RPMI8226 (cell line): Measurements from ENCODE around the gene ATP6V1G2.

Experiments
- DNase-seq: peaks from one replicate; pipeline ENCODE4 v3.0.0-alpha.2; 2015

The ATP6V1G2 gene

DNA sequence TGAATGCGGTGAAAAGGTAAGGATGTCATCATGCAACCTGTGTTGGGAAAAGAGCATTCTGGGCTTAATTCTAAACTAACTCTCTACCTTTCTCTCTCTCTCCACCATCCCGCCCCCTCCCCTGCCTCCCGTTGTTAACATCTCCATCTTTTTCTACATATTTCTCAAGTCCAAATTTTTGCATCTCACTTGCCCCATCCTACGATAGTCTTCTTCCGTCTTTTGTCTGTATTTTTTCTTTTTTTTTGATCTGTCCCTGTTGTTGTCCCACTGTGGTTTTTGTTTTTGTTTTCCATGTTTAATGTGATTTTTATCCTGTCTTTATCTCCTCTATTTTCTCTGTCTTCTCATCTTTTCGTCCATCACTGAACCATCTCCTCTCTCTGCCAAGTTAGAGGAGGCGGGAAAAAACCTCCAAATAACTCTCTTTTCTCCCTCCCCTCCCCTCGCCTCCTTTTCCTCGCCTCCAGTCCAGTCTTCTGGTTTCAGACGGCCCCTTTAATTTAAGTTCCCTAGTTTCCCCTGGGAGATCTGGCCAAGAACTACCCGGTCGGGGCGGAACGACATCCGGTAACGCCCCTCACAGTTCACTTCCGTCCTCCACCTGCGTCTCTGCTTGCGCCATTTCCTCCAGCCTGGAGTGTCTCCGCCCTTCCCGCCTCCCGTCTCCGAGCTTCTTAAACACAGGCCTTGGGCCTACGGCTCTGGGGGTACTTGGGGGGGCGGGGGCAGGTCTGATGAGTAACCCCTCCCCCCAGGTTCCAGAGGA lies 734 bp upstream of the ATP6V1G2 start, which contains the start of gene NFKBIL1:
Gene NFKBIL1 (plus strand): TSS at position 651 of the 769 bp plus-strand sequence. CDS start 87 bp downstream, at position 738.
- peak; percentile 94 for DNase-seq

DNA sequence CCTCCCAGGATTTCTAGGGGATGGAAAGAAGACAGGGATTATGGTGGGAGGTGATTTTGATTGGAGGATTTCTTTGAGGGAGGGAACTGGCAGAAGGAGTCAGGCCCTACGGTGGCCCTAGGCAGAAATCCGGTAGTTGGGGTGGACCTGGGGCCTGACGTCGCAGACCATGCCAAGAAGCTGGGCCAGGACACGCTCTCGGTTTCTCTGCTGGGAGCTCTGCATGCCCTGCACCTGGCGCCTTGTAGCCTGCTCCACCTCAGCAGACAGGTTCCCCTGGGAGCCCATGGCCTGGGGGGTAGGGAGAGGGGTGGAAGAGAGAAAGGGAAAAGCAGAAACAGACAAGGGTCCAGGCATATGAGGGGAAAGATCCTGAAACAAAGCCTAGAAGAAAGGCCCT lies 1.1 kb downstream of the ATP6V1G2 start:
- DNase-seq: no peak

DNA sequence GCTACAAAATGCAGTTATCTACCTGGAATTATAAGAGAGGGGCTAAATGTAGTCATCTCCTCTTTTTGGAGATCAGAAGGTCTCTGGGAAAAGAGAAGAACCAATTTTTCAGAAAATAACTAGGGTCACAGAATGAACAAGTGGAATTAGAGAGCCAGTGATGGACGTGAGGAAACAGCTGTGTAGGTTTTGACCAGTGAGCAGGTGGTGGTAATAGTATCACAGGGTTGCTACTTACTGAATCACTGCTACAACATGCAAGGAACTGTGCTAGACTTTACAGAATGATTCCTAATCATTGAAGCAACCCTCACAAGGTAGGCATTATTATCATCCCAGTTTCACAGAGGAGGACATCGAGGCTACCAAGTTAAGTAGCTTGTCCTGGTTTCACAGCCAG lies 1.7 kb downstream of the ATP6V1G2 start:
- no peak for DNase-seq

DNA sequence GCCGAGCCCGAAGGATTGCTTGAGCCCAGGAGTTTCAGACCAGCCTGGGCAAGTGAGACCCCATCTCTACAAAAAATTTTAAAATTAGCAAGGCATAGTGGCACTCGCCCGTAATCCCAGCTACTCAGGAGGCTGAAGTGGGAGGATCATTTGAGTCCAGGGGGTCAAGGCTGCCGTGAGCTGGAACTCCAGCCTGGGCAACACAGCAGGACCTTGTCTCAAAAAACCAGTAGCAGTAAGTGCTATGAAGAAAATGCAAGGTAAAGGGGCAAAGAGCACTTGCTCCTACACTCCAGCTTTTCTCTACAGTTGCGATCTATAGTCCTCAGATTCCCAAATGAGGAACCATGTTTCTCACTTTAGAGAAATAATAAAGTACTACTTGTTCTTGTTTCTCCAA lies 2.8 kb downstream of the ATP6V1G2 start:
- no peak for DNase-seq

DNA sequence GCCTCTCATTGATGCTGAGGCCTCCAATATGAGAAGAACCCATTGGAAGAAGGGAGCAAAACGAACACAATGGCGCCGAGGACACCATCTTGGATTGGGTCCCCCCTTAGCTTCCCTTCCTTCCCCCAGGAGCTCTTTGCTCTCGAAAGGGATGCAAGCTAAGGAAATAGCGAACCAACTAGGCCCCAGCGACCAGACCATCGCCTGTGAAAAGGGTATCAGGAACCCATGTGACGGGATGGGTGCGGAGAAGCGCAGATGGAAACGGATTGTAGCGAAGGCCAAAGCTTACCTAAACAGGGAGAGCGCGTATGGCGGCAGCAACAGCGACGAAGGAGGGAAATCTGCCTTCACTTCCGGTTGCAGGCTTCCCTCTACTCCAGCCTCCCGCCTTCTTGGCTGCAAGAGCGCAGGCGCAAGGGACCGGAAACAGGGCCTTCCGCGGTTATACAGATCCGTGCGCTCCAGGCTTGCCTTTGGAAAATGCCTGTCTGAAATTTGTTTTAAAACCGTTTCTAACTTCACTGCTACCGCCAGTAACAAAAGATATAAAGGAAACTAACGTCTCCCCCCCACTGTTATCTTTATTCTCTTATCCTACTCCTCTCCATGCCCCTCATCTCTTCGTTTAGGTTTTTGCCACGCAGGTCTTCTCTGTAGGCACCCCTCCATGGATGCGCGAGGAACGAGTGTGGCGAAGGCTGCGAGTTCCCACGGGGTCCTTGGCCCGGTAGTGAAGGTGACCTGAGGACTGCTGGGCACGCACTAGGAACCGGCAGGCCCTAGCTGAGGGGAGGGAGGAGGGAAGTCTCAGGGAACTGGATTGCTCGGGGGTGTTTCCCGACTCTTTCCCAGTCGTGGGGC lies 4.5 kb downstream of the ATP6V1G2 start, which contains the start of gene DDX39B:
Gene DDX39B (minus strand): TSS at position 346 of the 864 bp plus-strand sequence. CDS start 1,471 bp downstream, outside the sequence.
- peak; percentile 98 for DNase-seq

DNA sequence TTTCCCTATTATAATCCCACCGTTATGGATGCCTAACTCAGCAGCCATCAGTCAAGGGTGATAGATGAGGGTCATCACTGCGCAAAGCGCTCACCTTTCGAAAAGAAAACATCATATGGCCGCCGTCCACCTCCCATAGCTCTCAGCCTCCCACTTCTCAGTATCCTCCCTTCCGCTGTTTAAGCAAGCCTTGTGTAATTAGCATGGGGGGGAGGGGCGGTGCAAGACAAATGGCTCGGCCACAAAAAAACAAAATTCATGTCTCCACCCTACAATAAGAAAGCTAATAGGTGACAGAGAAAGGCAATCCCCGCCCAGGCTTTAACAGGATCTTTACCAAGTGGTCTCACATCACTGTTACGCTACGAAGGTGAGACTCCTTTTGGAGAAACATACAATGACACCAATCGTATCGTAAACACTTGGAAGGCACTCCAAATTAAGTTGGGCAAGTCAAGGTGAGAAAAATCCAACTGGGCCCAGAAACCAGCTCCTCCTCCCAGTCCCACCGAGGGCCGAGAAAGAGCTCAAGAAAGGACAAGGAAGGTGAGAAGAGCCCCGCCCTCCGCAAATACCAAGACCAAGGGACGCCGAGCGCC lies 5.2 kb downstream of the ATP6V1G2 start:
- DNase-seq: peak; percentile 72

DNA sequence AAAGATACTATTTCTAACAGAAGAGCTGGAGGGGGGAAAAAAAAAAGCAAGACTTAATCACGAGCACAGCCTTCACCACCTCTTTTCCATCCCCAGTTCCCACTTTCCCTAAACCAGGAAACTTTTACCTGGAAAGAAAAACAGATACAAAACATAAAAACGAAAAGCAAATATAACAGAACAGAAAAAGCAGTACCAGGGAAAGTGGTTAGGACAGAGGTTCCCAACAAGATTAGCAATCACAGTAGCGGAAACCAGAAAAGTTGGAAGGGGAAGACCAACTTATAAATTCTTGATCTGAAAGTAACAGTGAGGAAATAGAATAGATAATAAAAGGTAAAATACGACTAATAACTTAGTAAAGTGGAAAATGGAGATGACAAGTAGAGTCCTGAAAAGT lies 5.8 kb downstream of the ATP6V1G2 start:
- no peak for DNase-seq

DNA sequence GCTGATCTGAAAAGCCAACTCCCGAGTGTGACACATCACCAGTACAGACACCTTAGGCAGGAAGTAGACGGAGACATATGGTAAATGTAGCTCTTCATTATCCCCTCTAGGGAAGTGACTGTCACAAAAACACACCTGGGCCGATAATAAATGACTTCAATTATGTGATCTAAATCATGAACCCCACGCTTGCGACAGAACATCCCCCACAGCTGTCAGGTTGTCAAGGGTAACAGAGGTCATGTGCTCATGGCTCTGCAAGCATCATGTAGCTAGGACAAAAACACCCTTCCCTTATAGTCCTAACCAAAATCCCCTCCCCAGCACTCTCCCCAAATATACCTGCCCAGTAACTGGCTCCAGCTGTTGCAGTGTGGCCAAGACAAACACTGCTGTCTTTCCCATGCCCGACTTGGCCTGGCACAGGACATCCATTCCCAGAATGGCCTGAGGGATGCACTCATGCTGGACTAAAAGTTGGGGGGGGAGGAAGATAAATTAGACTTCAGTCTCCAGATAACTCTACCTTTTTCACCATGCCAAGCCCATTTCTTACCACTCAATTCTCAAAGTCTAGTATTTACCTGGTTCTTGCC lies 7.5 kb downstream of the ATP6V1G2 start:
- no peak for DNase-seq

DNA sequence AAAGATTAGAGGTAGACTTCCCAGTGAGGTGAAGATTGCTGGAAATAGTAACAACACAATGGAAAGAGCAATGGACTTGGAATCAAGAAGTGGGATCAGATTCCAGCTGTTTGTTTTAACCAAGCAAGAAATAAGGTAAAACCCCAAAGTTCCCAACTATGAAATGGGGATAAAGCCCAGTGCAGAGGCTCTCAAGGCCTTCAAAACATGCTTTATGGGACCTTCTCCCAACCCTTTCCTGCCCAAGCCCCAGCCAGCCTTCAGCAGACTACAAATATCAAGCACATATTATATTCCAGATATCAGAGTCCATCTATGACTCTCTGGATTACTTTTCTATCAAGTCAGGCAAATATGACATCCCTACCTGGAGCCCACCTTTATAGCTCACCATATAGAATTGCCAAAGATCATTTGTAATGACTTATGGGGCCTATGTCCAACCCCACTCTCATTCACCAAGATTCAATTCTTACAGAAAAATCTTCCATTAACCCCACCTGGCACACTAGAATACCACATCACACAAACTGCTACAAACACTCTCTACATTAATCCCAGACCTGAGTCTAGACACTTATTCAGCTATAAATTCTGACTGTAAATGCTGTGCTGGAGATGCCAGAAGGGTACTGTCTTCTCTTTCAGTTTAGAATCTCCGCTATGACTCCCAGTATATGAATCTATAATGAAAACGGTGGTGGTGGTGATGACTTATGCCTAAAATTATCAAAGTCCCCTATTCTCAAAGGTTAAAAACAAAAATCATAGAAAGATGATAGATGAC lies 10.7 kb downstream of the ATP6V1G2 start:
- no peak for DNase-seq

DNA sequence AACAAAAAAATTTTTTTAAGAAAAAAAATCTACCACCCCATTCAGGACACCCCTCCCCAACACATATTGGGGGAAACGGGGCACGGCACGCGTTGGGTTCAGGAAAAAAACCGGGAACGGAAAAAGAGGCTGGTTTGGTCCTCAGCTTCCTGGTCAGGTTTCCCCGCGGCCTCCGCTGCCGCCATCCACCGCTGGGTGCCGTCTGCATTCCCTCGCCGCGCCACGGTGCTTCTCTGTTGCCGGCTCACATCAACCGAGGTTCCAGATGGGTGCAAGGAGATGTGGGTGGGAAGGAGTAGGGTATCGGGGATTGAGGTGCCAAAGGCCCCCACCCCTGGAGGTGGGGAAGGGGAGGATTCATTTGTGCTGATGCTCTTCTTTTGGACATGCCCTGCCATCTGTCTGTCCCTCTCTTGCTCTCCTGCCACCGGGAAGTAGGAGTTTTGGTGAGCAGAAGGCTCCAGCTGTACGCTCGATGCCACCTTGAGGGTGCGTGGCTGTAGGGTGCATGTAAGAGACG lies 11.8 kb downstream of the ATP6V1G2 start:
- DNase-seq: no peak

DNA sequence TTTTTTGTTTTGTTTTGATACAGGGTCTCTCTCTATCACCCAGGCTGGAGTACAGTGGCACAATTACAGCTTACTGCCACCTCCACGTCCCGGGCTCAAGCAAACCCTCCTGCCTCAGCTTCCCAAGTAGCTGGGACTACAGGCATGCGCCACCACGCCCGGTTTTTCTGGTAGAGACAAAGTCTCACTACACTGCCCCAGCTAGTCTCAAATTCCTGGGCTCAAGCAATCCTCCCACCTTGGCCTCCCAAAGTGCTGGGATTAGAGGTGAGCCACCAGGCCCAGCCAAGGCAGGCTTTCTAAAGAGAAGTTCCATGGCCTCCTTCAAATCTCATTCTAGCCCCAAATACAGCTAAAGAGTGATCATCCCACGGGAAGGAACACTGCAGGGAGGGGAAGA lies 12.4 kb downstream of the ATP6V1G2 start:
- no peak for DNase-seq

DNA sequence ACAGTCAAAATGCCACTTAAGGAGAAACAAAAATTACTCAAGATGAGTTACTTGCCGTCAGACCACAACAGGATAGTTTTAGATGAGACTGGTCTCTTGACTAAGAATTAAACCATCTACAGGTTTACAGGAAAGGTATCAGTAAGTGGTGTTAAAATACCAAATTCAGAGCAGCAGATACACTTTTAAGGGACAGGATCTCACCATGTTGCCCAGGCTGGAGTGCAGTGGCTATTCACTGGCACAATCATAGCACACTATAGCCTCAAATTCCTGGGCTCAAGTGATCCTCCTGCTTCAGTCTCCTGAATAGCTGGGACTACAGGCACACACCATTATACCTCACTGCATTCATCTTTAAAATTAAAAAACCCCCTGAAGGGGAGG lies 13.0 kb downstream of the ATP6V1G2 start:
- DNase-seq: no peak

DNA sequence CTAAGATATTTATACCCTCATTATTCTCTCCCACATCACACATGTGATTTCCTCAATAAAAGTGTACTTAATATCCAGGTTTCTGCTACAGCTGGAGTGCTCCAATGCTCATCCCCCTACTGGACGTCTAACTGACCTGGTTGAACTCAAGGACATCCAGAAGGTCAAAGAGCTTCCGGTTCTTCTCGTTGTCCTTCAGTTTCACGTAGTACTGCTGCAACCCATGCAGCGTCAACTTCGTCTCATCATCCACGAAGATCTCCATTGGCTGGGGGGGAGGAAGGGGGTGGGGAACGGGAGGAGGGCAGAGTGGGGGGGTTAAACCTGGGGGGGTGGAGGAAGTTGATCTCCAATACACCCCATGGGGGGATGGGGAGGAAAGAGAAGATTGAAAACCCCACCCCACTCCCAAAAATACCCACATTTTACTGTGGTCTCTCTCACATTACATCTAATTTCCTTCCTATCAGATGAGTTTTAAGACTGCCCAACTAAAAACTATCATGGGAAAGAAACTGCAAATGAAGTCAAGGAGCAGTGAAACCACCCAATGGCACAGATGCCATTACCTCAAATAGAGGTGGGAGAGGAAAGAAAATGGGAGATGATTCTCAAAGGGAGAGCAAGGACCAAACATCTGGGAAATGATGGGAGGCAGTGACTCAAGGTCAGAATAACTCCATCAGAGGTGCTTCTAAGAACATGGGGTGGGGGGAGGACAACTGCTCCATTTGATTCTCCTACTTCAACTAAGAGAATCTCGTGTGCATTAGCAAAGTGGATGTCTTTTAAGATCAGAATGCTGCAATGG lies 13.6 kb downstream of the ATP6V1G2 start:
- DNase-seq: no peak

DNA sequence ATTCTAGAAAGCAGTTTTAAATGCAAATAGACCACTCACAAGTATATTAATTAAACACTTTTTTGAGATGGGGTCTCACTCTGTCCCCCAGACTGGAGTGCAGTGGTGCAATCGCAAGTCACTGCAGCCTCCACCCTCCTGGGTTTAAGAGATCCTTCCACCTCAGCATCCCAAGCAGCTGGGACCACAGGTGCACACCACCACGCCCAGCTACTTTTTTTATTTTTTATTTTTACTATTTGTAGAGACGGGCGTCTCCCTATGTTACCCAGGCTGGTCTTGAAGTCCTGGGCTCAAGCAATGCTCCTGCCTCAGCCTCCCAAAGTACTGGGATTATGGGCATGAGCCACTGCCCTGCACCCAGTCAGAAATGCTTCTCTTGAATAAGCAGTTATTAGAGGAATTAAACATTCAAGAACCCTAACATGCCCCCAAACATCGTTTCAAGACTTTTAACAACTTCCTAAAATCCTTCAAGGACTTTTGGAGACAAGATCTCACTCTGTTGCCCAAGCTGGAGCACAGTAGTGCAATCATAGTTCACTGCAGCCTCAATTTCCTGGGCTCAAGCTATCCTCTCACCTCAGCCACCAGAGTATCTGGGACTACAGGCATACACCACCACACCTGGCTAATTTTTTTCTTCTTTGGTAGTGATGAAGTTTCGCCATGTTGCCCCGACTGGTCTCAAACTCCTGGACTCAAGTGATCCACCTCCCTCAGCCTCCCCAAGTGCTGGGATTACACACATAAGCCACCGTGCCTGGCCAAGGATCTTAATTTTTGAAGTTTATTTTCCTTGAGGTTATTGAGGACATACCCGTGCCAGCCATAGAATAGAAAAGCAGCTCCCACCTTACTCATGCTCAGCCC lies 14.4 kb downstream of the ATP6V1G2 start:
- DNase-seq: no peak

DNA sequence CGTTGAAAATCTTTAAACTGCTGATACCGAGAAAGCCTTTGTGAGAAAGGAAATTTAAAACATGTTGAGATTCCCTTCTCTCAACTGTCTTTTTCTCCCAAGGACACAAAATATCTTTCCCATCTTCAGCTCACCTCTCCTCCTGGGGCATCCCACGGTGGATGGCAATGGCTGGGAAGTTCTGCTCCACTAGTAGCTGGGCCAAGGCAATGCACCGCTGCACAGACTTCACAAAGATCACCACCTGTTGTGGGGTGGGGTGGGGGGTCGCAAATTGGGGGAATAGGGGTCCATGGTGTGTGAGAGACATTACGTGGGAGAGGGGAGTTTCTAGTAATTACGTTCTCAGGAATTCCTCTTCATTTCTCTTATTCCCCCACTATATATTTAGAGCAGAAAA lies 15.2 kb downstream of the ATP6V1G2 start:
- DNase-seq: no peak

DNA sequence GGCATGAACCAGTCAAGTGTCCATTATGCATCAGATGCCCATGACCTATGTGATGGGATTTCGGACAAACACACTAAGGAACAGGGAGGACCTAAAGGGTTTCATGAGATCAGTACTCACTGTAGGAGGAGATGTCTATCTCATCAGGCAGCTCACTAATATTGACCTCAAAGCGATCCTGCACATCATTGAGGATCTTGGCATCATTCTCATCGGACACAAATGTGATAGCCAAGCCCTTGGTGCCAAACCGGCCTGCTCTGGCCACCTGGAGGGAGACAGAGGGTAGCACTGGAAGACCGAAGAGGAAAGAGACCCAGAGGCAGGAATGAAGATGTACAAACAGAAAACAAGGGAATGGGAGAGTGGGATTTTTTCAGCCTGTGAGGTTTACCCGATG lies 15.7 kb downstream of the ATP6V1G2 start:
- no peak for DNase-seq

DNA sequence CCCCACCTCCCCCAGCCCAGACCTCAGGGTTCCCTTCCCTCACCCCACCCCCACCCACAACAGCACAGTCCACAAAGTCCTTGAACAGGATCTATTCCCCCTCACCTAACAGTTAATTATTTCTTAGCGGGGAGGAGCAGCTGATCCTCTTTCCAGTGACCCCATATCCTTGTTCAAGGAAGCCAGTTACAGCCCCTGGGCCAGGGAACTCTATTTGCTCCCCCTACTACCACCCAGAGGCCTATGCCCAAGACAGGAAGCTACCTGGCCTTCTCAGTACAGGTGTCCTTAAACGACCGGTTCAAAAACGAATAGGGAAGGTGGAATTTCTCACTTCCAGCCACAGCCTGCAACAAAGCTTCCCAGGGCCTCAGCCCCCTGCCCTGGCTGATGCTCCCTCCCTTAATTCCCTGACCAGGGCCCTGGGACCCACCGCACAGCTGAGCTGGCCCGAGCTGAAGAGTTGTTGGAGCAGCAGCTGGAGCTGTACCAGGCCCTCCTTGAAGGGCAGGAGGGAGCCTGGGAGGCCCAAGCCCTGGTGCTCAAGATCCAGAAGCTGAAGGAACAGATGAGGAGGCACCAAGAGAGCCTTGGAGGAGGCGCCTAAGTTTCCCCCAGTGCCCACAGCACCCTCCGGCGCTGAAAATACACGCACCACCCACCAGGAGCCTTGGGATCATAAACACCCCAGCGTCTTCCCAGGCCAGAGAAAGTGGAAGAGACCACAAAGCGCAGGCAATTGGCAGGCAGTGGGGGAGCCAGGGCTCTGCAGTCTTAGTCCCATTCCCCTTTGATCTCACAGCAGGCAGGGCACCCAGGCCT lies 16.9 kb downstream of the ATP6V1G2 start:
- DNase-seq: no peak

DNA sequence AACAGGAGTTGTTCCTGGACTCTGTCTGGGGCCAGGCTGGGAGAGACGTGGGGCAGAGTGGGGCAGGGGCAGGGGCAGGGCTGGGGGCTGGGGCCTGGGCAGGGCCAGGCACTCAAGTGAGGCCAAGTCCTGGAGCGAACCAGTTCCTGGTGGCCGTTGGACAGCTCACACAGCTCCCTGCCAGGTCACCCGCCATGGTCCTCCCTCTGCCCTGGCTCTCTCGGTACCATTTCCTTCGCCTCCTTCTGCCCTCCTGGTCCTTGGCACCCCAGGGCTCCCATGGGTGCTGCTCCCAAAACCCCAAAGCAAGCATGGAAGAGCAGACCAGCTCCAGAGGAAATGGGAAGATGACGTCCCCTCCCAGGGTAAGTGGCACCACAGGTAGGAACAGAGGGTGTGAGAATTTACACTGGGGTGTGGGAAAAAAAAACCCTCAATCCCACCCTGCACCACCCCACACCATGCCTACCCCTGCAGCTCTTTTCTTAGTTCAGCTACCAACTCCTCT lies 17.5 kb downstream of the ATP6V1G2 start, which contains the start of gene MCCD1:
Gene MCCD1 (plus strand): TSS at position 142 of the 508 bp plus-strand sequence. CDS start 53 bp downstream, at position 195.
- no peak for DNase-seq

DNA sequence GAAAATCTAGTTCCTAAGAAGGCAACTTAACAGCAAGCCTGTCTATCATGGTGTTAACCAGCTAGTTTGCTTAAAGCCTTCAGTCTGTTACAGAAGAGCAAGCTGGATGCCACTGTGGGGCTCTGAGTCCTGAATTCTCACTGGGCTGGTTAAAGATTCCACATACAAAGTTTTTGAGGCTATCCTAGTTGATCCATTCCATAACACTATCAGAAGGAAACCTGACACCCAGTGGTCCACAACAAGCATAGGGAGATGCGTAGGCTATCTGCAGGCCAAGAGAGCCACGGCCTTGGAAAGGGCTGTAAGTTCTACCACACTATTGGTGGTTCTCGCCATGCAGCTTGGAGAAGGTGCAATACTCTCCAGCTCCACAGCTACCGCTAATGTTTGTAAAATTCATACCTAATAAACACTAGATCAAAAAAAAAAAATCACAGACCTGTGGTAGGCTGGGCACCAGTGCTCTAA lies 18.1 kb downstream of the ATP6V1G2 start:
- DNase-seq: no peak
